Measurements from ENCODE around the gene WFDC1.

The WFDC1 gene

GRCh38 chr16:84294531-84295142 lies at the start of gene WFDC1:
WFDC1 (plus strand) TSS chr16:84294878; CDS start chr16:84294972, 94 bp downstream.
- DNase-seq, result no peak

DNA sequence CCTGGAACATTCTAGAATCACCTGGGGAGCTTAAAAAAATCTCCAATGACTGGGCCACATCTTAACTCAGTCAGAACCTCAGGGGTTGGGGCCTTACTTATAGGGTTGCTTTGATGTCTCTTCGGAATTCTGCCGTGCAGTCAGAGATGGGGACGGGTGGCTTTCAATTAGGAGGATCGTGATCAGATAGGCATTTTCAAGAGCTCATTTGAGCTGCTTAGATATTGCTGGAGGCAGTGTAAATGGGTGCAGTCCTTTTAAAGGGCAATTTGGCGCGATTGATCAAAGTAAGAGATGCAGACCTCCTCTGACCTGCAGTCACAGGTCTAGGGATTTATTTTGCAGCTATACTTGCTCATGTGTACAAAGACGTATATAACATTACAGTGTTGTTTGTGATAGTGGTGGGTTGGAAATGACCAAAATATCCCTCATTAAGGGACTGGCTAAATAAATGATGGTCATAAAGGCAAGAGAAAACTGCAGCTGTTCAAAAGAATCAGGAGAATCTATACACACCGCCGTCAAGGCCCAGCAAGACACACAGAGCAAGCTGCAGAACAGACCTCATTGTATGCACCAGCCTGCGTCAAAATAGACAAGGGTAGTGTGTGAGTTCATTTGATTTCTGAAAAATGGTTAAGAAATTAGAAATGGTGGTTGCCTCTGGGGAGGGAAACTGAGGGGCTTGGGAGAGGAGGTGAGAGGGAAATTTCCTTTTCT lies 48.6 kb upstream of the WFDC1 start:
- no peak for DNase-seq

DNA sequence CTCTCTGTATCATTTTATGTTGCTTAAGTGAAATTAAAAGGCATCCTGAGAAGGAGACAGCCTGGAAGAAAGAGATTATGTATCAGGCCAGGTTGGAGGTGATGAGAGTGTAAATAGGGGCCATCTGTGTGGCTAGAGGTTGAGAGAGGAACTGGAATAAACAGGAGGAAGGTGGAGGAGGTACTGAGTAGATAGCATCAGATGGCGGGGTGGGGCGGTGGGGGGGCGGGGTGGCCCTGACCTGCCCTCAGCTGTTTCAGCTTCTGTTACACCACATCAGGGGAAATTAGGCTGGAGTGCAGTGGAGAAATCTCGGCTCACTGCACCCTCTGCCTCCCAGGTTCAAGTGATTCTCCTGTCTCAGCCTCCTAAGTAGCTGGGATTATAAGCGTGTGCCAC lies 48.0 kb upstream of the WFDC1 start:
- no peak for DNase-seq

GRCh38 chr16:84247331-84247730 lies 47.3 kb upstream of the WFDC1 start:
- no peak for DNase-seq

DNA sequence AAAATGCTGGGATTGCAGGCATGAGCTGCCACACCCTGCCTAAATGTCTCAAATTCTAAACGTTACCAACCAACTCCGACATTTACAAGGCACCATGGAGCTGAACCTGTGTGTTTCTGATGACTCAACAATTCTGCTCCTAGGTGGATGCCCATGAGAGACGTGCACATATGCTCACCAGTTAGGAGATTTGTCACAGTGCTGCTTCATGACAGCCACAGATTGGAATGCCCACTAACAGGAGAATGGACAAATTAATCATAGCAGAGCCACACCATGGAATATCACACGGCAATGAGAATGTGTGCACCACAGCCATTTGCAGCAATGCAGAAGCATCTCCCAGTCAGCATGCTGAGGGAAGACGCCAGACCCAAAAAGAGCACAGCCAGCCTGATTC lies 46.8 kb upstream of the WFDC1 start:
- no peak for DNase-seq

DNA sequence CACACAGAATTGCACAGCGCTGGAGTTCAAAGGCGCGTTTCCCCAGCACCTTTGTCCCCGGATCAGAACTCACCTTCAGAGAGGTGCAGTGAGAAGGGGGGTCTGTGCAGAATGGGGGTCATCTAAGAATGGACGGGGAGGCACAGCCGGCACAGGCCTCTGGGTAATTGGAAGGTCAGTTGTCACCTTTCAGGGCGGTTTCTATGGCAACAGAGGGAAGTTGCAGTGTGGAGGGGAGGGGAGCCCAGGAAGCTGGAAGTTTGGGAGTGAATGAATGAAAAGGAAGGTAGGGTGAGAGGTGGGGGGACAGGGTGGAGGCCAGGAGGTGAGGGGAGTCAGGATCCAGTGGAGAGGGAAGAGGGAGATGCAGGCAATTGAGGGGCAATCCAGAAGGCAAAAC lies 42.5 kb upstream of the WFDC1 start:
- DNase-seq, result no peak

GRCh38 chr16:84253173-84253572 lies 41.5 kb upstream of the WFDC1 start:
- no peak for DNase-seq

GRCh38 chr16:84254062-84254461 lies 40.6 kb upstream of the WFDC1 start:
- no peak for DNase-seq

DNA sequence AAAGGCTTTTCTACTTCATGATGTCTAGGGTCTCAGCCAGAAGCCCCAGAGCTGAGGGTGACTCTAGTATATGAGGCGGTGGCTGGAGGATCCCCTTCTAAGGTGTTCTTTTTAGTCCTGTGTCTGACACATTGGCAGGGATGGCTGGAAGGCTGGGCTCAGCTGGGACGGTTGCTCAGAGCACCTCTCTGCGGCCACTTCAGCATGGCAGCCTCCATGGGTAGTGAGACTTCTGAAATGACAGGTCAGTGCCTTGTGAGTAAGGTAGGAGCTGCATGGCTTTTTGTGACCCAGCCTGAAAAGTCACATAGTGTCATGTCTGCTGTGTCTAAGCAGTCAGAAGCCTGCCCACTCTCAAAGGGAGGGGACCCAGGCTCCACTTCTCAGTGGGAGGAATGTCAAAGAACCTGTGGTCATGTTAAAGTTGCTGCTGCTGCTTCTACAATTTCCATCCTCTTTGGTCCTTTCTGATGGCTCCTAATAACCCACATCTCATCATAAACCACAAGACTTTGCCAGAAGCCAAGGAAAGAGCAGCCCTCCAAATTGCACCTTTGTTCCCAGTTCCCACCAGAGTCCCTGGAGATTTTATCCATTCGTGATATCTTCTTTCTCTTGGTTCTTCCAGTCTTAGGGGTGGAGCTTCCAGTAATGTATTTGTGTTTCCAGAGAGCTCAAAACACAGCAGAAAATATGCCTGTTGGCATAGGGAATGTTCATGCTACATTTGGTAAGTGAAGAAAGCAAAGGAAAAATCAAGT lies 39.4 kb upstream of the WFDC1 start:
- no peak for DNase-seq

DNA sequence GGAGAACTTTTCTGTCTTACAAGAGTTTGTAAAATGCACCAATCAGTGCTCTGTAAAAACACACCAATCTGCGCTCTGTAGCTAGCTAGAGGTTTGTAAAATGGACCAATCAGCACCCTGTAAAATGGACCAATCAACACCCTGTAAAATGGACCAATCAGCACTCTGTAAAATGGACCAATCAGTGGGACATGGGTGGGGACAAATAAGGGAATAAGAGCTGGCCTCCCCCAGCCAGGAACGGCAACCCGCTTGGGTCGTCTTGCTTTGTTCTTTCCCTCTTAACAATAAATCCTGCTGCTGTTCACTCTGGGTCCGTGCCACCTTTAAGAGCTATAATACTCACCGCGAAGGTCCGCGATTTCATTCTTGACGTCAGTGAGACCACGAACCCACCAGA lies 36.4 kb upstream of the WFDC1 start:
- DNase-seq, result no peak

- no peak for DNase-seq
These were observed 35.0 kb upstream of the WFDC1 start for GRCh38 chr16:84259691-84260090.

- no peak for DNase-seq
These were observed 33.7 kb upstream of the WFDC1 start for GRCh38 chr16:84260766-84261554.

DNA sequence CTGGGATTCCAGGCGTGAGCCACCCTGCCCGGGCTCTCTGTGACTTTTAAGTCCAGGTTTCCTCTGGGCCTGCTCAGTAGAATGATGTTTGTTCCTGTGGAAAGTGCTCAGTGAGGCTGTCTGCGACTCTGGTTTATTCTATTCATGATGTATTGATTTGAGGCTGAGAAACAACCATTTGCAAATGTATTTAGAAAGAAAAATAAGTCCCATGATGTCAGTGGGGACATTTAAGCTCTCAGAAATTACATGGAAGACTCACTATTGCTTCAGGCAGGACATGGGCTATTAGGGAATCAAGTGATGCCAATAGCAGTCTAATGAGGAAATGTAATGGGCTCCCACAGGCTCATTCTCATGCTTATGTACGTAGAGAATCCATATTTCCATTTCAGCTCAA lies 32.6 kb upstream of the WFDC1 start:
- DNase-seq, result no peak

DNA sequence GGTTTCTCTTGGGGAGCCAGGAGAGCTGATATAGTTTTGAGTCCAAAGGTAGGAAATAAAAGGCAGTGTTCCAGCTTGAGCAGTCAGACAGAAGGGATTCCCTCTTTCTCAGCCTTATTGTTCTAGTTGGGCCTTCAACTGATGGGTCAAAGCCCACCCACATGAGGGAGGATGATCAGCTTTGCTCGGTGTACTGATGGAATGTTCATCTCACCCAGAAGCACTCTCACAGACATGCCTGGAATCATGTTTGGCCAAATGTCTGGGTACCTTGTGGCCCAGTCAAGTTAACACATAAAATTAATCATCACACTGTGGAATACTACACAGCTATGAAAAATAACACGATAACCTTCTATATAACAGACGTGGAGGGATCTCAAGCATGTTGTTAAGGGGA lies 31.7 kb upstream of the WFDC1 start:
- DNase-seq, result no peak

DNA sequence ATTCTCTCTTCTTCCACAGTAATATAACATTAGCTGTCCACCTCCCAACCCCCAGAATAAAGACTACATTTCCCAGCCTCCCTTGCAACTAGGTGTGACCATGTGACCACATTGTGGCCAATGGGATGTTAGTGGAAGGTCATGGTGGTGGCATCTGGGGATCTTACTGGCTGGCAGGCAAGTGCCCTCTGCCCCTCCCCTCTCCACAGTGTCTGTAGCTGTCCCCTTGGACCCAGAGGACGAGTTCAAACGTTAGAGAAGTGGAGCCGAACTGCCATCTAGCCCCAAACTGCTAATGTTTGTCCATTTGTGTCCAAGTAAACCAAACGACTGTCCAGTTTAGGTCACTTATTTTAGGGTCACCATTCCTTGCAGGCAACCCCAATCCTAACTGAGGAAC lies 28.2 kb upstream of the WFDC1 start:
- DNase-seq, result no peak

- no peak for DNase-seq
These were observed 27.3 kb upstream of the WFDC1 start for GRCh38 chr16:84267380-84267779.

GRCh38 chr16:84268291-84269040 lies 26.2 kb upstream of the WFDC1 start:
- DNase-seq, result no peak

DNA sequence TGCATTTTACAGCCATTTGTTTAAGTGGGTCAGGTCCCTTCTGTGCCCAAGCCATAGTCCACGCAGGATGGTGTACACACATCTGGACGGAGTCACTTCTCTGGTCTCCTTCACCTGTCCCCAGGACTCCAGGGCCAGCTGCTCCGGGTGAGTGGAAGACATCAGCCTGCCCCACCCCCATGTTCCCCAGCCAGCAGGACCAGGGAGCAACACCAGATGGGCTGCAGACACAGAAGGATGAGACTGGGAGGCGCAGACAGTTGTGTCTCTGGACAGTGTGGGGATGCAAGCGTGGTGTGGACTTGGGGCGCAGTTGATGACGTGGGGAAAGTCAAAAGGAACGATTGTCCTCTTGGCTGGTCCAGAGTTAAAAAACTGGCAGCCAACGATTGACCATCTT lies 24.6 kb upstream of the WFDC1 start:
- no peak for DNase-seq

- DNase-seq, result no peak
These were observed 24.1 kb upstream of the WFDC1 start for GRCh38 chr16:84270531-84270930.

DNA sequence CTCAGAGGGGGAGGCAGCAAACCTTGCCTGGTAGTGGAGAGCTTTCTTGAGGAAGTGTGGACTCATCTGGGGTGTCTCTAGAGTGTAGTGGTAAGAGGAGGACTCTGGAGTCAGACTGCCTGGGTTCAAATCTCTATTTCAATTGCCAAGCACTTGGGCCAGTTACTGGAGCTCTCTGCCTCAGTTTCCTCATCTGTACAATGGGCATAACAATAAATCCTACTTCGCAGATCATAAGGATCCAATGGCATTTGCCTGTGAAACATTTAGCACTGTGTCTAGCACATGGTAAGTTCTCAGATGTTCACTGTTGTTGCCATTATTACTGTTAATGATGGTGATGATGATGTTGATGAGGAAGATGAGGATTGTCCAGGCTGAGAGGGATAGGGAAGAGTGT lies 23.6 kb upstream of the WFDC1 start:
- DNase-seq, result no peak

- DNase-seq, result no peak
These were observed 22.8 kb upstream of the WFDC1 start for GRCh38 chr16:84271866-84272265.

- DNase-seq, result no peak
These were observed 21.8 kb upstream of the WFDC1 start for GRCh38 chr16:84272740-84273320.
